GM10266 (cell line): Measurements from ENCODE around the gene ERRFI1.

ENCODE experiments used
- DNase-seq: peaks from one replicate; pipeline ENCODE4 v3.0.0; 2012; ENCODE audit errors: extremely low spot score
- CTCF ChIP-seq: IDR thresholded peaks from 2 replicates; pipeline ENCODE4 v1.5.1; 2012; ENCODE audit warnings: mild to moderate bottlenecking, low read depth; ENCODE audit not compliant: control insufficient read depth, insufficient read depth; ENCODE audit errors: missing control alignments

ERRFI1 gene

GRCh38 chr1:8026976-8027747, 1.1 kb upstream of the ERRFI1 start:
- no peak for TF ChIP-seq CTCF
- DNase-seq, result no peak

GRCh38 chr1:8025671-8026144, 401 bp downstream of the ERRFI1 start:
- DNase-seq, result no peak
- no peak for TF ChIP-seq CTCF

- no peak for DNase-seq
- no peak for TF ChIP-seq CTCF
Observed at GRCh38 chr1:8025061-8025670, 943 bp downstream of the ERRFI1 start.

GRCh38 chr1:8024329-8024728, 1.8 kb downstream of the ERRFI1 start:
- no peak for DNase-seq
- TF ChIP-seq CTCF, result no peak

- no peak for TF ChIP-seq CTCF
- DNase-seq, result no peak
Observed at GRCh38 chr1:8023995-8024313, 2.2 kb downstream of the ERRFI1 start.

- no peak for DNase-seq
- TF ChIP-seq CTCF, result no peak
Observed at GRCh38 chr1:8023287-8023994, 2.7 kb downstream of the ERRFI1 start.
